ENCODE data around the gene FARP2. TPM values are rescaled to one million over a fixed set of nuclear protein-coding genes. Genes with fewer than 3 reads are reported as not detected.

The FARP2 gene
- total RNA-seq, 6 experiments from 2014 or later, result 38.3 to 46.4 (median 41.9) TPM

DNA sequence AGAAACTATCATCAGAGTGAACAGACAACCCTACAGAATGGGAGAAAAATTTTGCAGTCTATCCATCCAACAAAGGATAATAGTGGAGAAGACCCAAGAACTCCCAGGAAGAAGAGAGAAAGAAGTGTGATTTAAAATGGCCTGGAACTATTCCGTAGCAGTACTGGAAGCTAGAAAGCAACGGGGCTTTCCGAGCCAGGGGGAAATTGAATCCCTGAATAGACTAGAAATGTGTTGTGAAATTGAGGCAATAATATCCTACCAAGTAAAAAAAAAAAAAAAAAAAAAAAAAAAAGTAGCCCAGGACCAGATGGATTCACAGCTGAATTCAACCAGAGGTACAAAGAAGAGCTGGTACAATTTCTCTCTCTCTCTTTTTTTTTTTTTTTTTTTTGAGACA is 69.3 kb downstream of the FARP2 start:
- H3K9me3 Mint-ChIP-seq, result peaks cover 15% of the 10 kb centered on the region
- H3K27me3 Mint-ChIP-seq (ENCODE audit: insufficient read depth), result no peaks in the 10 kb centered on the region
- DNase-seq, result no peak
- H3K4me3 Mint-ChIP-seq, result no peak overlapping the region
- TF ChIP-seq CTCF (IDR thresholded peaks at IDR 0.05), result no peak
- no peak overlapping the region for H3K27ac Mint-ChIP-seq
- H3K4me1 Mint-ChIP-seq (ENCODE audit: low read depth), result no peaks in the 10 kb centered on the region
- H3K36me3 Mint-ChIP-seq (ENCODE audit: low read depth), result peaks cover 53% of the 10 kb centered on the region

DNA sequence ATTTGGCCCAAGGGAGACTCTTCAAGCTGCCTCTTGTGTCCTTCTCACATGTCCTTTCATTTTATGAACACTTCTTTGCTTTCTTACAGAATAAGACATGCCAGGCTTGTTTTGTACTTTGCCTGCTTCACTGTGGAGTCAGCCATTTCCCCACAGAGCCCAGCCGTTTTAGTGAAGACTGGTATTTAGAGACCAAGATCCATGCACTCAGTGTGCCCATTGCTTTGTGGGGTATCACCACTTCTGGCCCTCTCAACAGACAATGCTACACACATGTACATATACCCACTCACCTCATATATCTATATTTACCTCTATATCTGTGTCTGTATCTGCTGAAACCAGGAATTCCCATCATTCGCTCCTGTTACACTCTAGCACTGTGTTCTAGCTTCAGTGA is 74.1 kb downstream of the FARP2 start:
- TF ChIP-seq CTCF (IDR thresholded peaks at IDR 0.05), result no peak
- no peak overlapping the region for H3K4me3 Mint-ChIP-seq
- H3K4me1 Mint-ChIP-seq (ENCODE audit: low read depth), result no peaks in the 10 kb centered on the region
- DNase-seq, result no peak
- no peak overlapping the region for H3K27ac Mint-ChIP-seq
- H3K9me3 Mint-ChIP-seq, result no peaks in the 10 kb centered on the region
- H3K27me3 Mint-ChIP-seq (ENCODE audit: insufficient read depth), result no peaks in the 10 kb centered on the region; the same call in 1 of the 2 replicates
- peaks cover 24% of the 10 kb centered on the region for H3K36me3 Mint-ChIP-seq (ENCODE audit: low read depth)

DNA sequence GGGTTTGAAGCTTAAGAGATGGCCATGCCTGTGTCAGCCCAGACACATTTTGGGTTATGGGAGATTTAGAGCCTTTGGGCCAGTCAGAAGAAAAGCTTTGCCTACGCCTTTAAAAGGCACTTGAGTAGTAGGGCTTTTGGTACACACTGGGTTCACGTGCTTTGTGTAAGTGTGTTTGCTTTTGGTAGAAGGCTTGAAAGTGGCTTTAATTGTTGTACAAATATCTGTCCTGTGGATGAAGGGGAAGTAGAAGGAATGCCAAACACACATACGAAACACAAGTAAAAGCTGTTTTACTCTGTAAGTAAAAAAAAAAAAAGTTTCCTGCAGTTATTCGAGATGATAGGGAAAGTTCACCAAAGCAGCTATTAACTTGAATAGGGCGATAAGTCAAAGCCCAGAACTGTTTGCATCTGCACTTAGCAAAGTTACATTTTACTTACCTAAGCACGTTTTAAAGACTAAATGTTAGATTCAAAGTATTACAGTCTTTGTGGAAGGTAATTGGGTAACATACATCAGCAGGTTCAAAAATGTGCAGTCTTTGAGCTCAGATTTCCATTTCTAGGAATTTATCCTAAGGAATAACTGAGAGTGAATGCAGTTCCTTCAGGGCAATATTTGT is 76.9 kb downstream of the FARP2 start:
- Mint-ChIP-seq H3K27me3 (ENCODE audit: insufficient read depth) (no peaks in the 10 kb centered on the region; the same call in 1 of the 2 replicates), H3K9me3 (no peaks in the 10 kb centered on the region), H3K4me3 (no peak overlapping the region), H3K27ac (no peak overlapping the region), H3K4me1 (ENCODE audit: low read depth) (no peaks in the 10 kb centered on the region), H3K36me3 (ENCODE audit: low read depth) (peaks cover 35% of the 10 kb centered on the region)
- no peak for TF ChIP-seq CTCF (IDR thresholded peaks at IDR 0.05)
- no peak for DNase-seq

- TF ChIP-seq CTCF (IDR thresholded peaks at IDR 0.05), result no peak
- Mint-ChIP-seq H3K27me3 (ENCODE audit: insufficient read depth) (no peaks in the 10 kb centered on the region), H3K36me3 (ENCODE audit: low read depth) (peaks cover 14% of the 10 kb centered on the region), H3K9me3 (no peaks in the 10 kb centered on the region), H3K4me1 (ENCODE audit: low read depth) (no peaks in the 10 kb centered on the region), H3K4me3 (no peak overlapping the region), H3K27ac (no peak overlapping the region)
- DNase-seq, result no peak
These were observed 81.1 kb downstream of the FARP2 start for GRCh38 chr2:241437179-241437578.

DNA sequence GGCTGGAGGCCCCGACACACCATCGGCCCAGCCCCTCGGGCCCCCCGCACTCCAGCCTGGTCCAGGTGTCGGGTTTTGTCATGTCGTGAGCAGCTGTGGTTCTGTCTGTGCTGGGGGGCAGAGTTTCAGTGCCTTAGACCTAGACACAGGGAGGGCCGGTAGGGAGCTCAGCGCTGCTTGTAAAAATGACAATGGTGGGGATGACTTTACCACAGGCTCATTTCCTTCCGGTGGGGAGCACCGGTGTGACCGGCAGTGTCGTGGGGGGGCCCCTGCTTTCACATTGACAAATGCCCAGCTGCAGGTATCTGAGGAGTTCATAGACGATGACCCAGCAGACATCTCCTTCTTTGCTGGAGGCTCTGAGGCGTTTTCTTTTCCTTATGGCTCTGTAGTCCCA is 85.4 kb downstream of the FARP2 start:
- no peak overlapping the region for H3K4me3 Mint-ChIP-seq
- no peaks in the 10 kb centered on the region for H3K27me3 Mint-ChIP-seq (ENCODE audit: insufficient read depth)
- peaks cover 18% of the 10 kb centered on the region for H3K36me3 Mint-ChIP-seq (ENCODE audit: low read depth)
- TF ChIP-seq CTCF (IDR thresholded peaks at IDR 0.05), result no peak
- DNase-seq, result no peak
- no peak overlapping the region for H3K27ac Mint-ChIP-seq
- H3K4me1 Mint-ChIP-seq (ENCODE audit: low read depth), result peaks cover 12% of the 10 kb centered on the region; the same call in 1 of the 2 replicates
- H3K9me3 Mint-ChIP-seq, result no peaks in the 10 kb centered on the region

All from HFFc6 (cell line).